Smooth muscle cell (in vitro differentiated cells): Measurements from ENCODE around the gene LEO1. TPM values are rescaled to one million over a fixed set of nuclear protein-coding genes. Genes with fewer than 3 reads are reported as not detected.
A peak's percentile ranks its signal among the peaks of the same experiment; 100 is the strongest.

Experiments
- DNase-seq: peaks from one replicate; lab custom pipeline; 2025; ENCODE audit not compliant: unreplicated experiment; lab: John Stamatoyannopoulos, UW
- H2AFZ ChIP-seq: fragments of 200-600 bp; sonication (generic); 2 replicates; pipeline ENCODE4 v1.6.0; 2016; ENCODE audit warnings: antibody characterized with exemption, low read depth, mild to moderate bottlenecking
- H3F3A ChIP-seq: fragments of 200-600 bp; sonication (generic); 2 replicates; pipeline ENCODE4 v1.6.0; 2017; ENCODE audit warnings: antibody characterized with exemption, low read depth
- H3K27ac ChIP-seq: fragments of 200-600 bp; sonication (generic); 2 replicates; pipeline ENCODE4 v1.5.1; 2016; ENCODE audit warnings: low read depth, mild to moderate bottlenecking
- H3K27me3 ChIP-seq: fragments of 200-600 bp; sonication (generic); 2 replicates; pipeline ENCODE4 v1.6.1; 2016; ENCODE audit warnings: low read depth, mild to moderate bottlenecking
- H3K36me3 ChIP-seq: fragments of 200-600 bp; sonication (generic); 2 replicates; pipeline ENCODE4 v1.5.1; 2016; ENCODE audit warnings: low read depth
- H3K4me1 ChIP-seq: fragments of 200-600 bp; sonication (generic); 2 replicates; pipeline ENCODE4 v1.5.1; 2016; ENCODE audit warnings: low read depth
- H3K4me2 ChIP-seq: fragments of 200-600 bp; sonication (generic); 2 replicates; pipeline ENCODE4 v1.6.0; 2016; ENCODE audit warnings: mild to moderate bottlenecking
- H3K4me3 ChIP-seq: fragments of 200-600 bp; sonication (generic); 2 replicates; pipeline ENCODE4 v1.5.1; 2016; ENCODE audit warnings: mild to moderate bottlenecking
- H3K79me2 ChIP-seq: fragments of 200-600 bp; sonication (generic); 2 replicates; pipeline ENCODE4 v1.6.0; 2016; ENCODE audit warnings: low read depth, mild to moderate bottlenecking
- H3K9ac ChIP-seq: fragments of 200-600 bp; sonication (generic); 2 replicates; pipeline ENCODE4 v1.6.0; 2016; ENCODE audit warnings: low read depth
- H3K9me3 ChIP-seq: fragments of 200-600 bp; sonication (generic); replicated peaks from 2 replicates; pipeline ENCODE4 v1.5.1; 2016; ENCODE audit warnings: low read depth
- H4K20me1 ChIP-seq: fragments of 200-600 bp; sonication (generic); 2 replicates; pipeline ENCODE4 v1.6.0; 2016; ENCODE audit warnings: low read depth
- CTCF ChIP-seq: fragments of 200-600 bp; sonication (generic); IDR thresholded peaks from 2 replicates; pipeline ENCODE4 v1.5.1; 2017; ENCODE audit warnings: borderline replicate concordance, mild to moderate bottlenecking, antibody characterized with exemption; ENCODE audit not compliant: insufficient read depth, poor library complexity, severe bottlenecking
- WGBS: methylation state at CpG from one replicate; pipeline ENCODE4 v1.1.7; 2016; ENCODE audit warnings: low lambda C conversion rate; 5-methylcytosine and 5-hydroxymethylcytosine counted together
- polyA plus RNA-seq: library from polyadenylated mRNA; unstranded; fragments of >200 nt; fragmentation: Nextera tagmentation; extraction: Ambion mirVana; gene quantifications from 2 replicates; pipeline ENCODE4 v1.2.1, GENCODE V29; 2016
- total RNA-seq: library from RNA; depleted of rRNA; stranded (reverse); fragments of >200 nt; gene quantifications from 2 replicates; pipeline ENCODE4 v1.2.3, GENCODE V29; 2014

Gene LEO1
- total and polyA plus RNA-seq, 2 experiments from 2014 or later: 20.5 to 26.6 TPM

GRCh38 chr15:52019394-52020220 is 48.0 kb upstream of the LEO1 start:
- H3K9me3 ChIP-seq: no peaks in the 10 kb centered on the region
- under 1% methylated on average over 30 of the region's 100 CpGs for WGBS
- peak overlapping the region; percentile 99 for H3K9ac ChIP-seq
- peaks cover 8% of the 10 kb centered on the region for H3F3A ChIP-seq
- H4K20me1 ChIP-seq: peaks cover 28% of the 10 kb centered on the region
- H3K27ac ChIP-seq: peak overlapping the region; percentile 99
- DNase-seq: peak; percentile 62
- H3K4me3 ChIP-seq: peak overlapping the region; percentile 94
- H3K4me2 ChIP-seq: peak overlapping the region; percentile 90
- no peak for TF ChIP-seq CTCF
- no peaks in the 10 kb centered on the region for H3K36me3 ChIP-seq
- peaks cover 47% of the 10 kb centered on the region for H3K79me2 ChIP-seq
- no peaks in the 10 kb centered on the region for H3K27me3 ChIP-seq
- peaks cover 19% of the 10 kb centered on the region for H3K4me1 ChIP-seq
- no peak overlapping the region for H2AFZ ChIP-seq

- Histone ChIP-seq H2AFZ (no peak within 1 kb of the TSS), H3K27ac (peak within 1 kb of the TSS; percentile 99), H3K9me3 (no peaks in the 10 kb centered on the region), H3K4me2 (peak within 1 kb of the TSS; percentile 90), H3K4me1 (peaks cover 19% of the 10 kb centered on the region), H3K36me3 (no peaks in the 10 kb centered on the region), H3F3A (peaks cover 8% of the 10 kb centered on the region), H3K79me2 (peaks cover 40% of the 10 kb centered on the region), H4K20me1 (peaks cover 20% of the 10 kb centered on the region), H3K4me3 (peak within 1 kb of the TSS; percentile 94), H3K9ac (peak within 1 kb of the TSS; percentile 99), H3K27me3 (no peaks in the 10 kb centered on the region)
- TF ChIP-seq CTCF: no peak
- DNase-seq: peak; percentile 90
- 7% methylated on average over 38 of the region's 59 CpGs for WGBS
Measured at GRCh38 chr15:52018693-52019393, 47.3 kb upstream of the LEO1 start, which contains the start of gene MAPK6. TSS of gene MAPK6 (plus strand) at chr15:52019219. CDS start at chr15:52046461, 27,242 bp downstream.

GRCh38 chr15:52018244-52018643 is 46.7 kb upstream of the LEO1 start:
- Histone ChIP-seq H3K27me3 (no peaks in the 10 kb centered on the region), H3K9ac (peak overlapping the region; percentile 78), H2AFZ (no peak overlapping the region), H3K4me3 (peak overlapping the region; percentile 94), H3K36me3 (no peaks in the 10 kb centered on the region), H3K27ac (peak overlapping the region; percentile 99), H4K20me1 (peaks cover 14% of the 10 kb centered on the region), H3K4me2 (peak overlapping the region; percentile 77), H3F3A (peaks cover 8% of the 10 kb centered on the region), H3K79me2 (peaks cover 34% of the 10 kb centered on the region), H3K9me3 (no peaks in the 10 kb centered on the region), H3K4me1 (peaks cover 19% of the 10 kb centered on the region)
- DNase-seq: no peak
- 71% methylated on average over 7 of the region's 7 CpGs for WGBS
- no peak for TF ChIP-seq CTCF
